Endothelial cell of umbilical vein (primary cell): ENCODE data around the gene ADAM33. TPM values are rescaled to one million over a fixed set of nuclear protein-coding genes. Genes with fewer than 3 reads are reported as not detected.

ENCODE experiments used
- BruUV-seq: library from RNA; stranded (reverse); fragments of 400-500 nt; replicated peaks from 2 replicates; lab custom pipeline; 2021; lab: Mats Ljungman, UMichigan
- CTCF ChIA-PET: fragments of 300-600, 350-600 bp; sonication (Branson Sonifier 250); formaldehyde crosslinking; loops from one replicate; lab custom pipeline; 2021; ENCODE audit warnings: antibody characterized with exemption, inconsistent platforms; lab: Charles Lee
- POLR2A ChIA-PET: fragments of 300-600, 350-600 bp; sonication (Branson Sonifier 250); formaldehyde crosslinking; loops from one replicate; lab custom pipeline; 2021; ENCODE audit warnings: antibody characterized with exemption, inconsistent platforms; lab: Charles Lee
- DNase-seq: peaks from one replicate; pipeline ENCODE4 v3.0.0-alpha.2; 2011; ENCODE audit warnings: low read depth, low spot score
- FAIRE-seq: peaks from 2 replicates; lab custom pipeline; 2011; peaks lifted over from hg19 to GRCh38; lab: Jason Lieb, UNC
- H2AFZ ChIP-seq: 2 replicates; pipeline ENCODE4 v1.6.0; 2012; ENCODE audit warnings: low read depth, low read length, control low read depth, inconsistent platforms
- H3K27ac ChIP-seq: 2 replicates; pipeline ENCODE4 v1.5.1; 2011; ENCODE audit warnings: low read depth, mild to moderate bottlenecking, control low read depth, low read length, moderate library complexity; ENCODE audit not compliant: insufficient read depth
- H3K27me3 ChIP-seq, 2 experiments: 2 replicates each; pipeline versions ENCODE4 v1.6.0 to v1.6.1; 2011; ENCODE audit warnings: low read length in 2 of 2, mixed read lengths in 1 of 2; ENCODE audit not compliant: control insufficient read depth in 2 of 2, insufficient read depth in 2 of 2
- H3K36me3 ChIP-seq, 2 experiments: 2 replicates in 1 of 2; 3 replicates in 1 of 2; pipeline ENCODE4 v1.5.1; 2011; ENCODE audit warnings: low read length in 2 of 2, mild to moderate bottlenecking in 1 of 2, moderate library complexity in 1 of 2; ENCODE audit not compliant: control insufficient read depth in 2 of 2, insufficient read depth in 2 of 2; ENCODE audit errors: extremely low read depth in 1 of 2
- H3K4me1 ChIP-seq: 3 replicates; pipeline ENCODE4 v1.5.1; 2011; ENCODE audit warnings: mild to moderate bottlenecking, low read length; ENCODE audit not compliant: control insufficient read depth, insufficient read depth; ENCODE audit errors: extremely low read depth
- H3K4me2 ChIP-seq: 2 replicates; pipeline ENCODE4 v1.6.1; 2011; ENCODE audit warnings: low read length, control low read depth, mixed read lengths; ENCODE audit not compliant: insufficient read depth
- H3K4me3 ChIP-seq, 3 experiments: fragments of 200-600 bp in 1 of 3; sonication (generic), shearing (Covaris generic) in 1 of 3; replicated peaks in 1 of 3; 2 replicates each; pipeline ENCODE4 v1.5.1; 2011 to 2016; ENCODE audit warnings: control low read depth in 3 of 3, low read length in 3 of 3, mild to moderate bottlenecking in 2 of 3, inconsistent platforms in 1 of 3, low read depth in 1 of 3, moderate library complexity in 1 of 3; ENCODE audit not compliant: insufficient read depth in 1 of 3
- H3K79me2 ChIP-seq: 2 replicates; pipeline ENCODE4 v1.6.0; 2012; ENCODE audit warnings: low read length, inconsistent platforms; ENCODE audit not compliant: control insufficient read depth, insufficient read depth
- H3K9ac ChIP-seq: replicated peaks from 2 replicates; pipeline ENCODE3; 2011; ENCODE audit warnings: low read length, control low read depth; ENCODE audit not compliant: insufficient read depth; ENCODE audit errors: extremely low read depth
- H3K9me1 ChIP-seq: replicated peaks from 3 replicates; pipeline ENCODE4 v1.6.0; 2011; ENCODE audit warnings: mild to moderate bottlenecking, low read length; ENCODE audit not compliant: control insufficient read depth, insufficient read depth; ENCODE audit errors: extremely low read depth
- H3K9me3 ChIP-seq: replicated peaks from 2 replicates; pipeline ENCODE4 v1.5.1; 2012; ENCODE audit warnings: low read length, inconsistent platforms; ENCODE audit not compliant: control insufficient read depth, insufficient read depth
- H4K20me1 ChIP-seq: replicated peaks from 2 replicates; pipeline ENCODE3; 2011; ENCODE audit warnings: mild to moderate bottlenecking, low read length; ENCODE audit not compliant: control insufficient read depth, insufficient read depth; ENCODE audit errors: extremely low read depth
- CTCF ChIP-seq, 2 donors: IDR thresholded peaks; 1 replicate in 1 of 2; 2 replicates in 1 of 2; pipeline ENCODE4 v1.5.1; 2011; ENCODE audit warnings: low read length in 2 of 2, mild to moderate bottlenecking in 2 of 2, moderate library complexity in 2 of 2, control low read depth in 1 of 2, inconsistent platforms in 1 of 2, low read depth in 1 of 2; ENCODE audit not compliant: insufficient read depth in 1 of 2; ENCODE audit errors: extremely low read depth in 1 of 2
- EZH2 ChIP-seq: IDR thresholded peaks from 2 replicates; pipeline ENCODE4 v1.6.1; 2012; ENCODE audit warnings: borderline replicate concordance, low read depth, mild to moderate bottlenecking, moderate library complexity, low read length, inconsistent platforms; ENCODE audit not compliant: severe bottlenecking
- FOS ChIP-seq: IDR thresholded peaks from 2 replicates; pipeline ENCODE4 v1.6.1; 2011; ENCODE audit warnings: mild to moderate bottlenecking, low read length, moderate library complexity, borderline replicate concordance; ENCODE audit not compliant: insufficient read depth
- GATA2 ChIP-seq: IDR thresholded peaks from 2 replicates; pipeline ENCODE4 v1.7.0; 2011; ENCODE audit warnings: low read depth, mild to moderate bottlenecking, moderate library complexity, mixed read lengths, low read length; ENCODE audit not compliant: insufficient read length, insufficient read depth
- JUN ChIP-seq: IDR thresholded peaks from 2 replicates; pipeline ENCODE4 v1.6.1; 2011; ENCODE audit warnings: borderline replicate concordance, low read depth; ENCODE audit not compliant: insufficient read length, insufficient read depth
- MYC ChIP-seq: IDR thresholded peaks from one replicate; pipeline ENCODE4 v1.6.1; 2011; ENCODE audit warnings: mild to moderate bottlenecking, low read depth, low read length
- POLR2AphosphoS5 ChIP-seq: IDR thresholded peaks from 2 replicates; pipeline ENCODE4 v1.6.1; 2012; ENCODE audit warnings: low read depth, mild to moderate bottlenecking, control low read depth, low read length, moderate library complexity; ENCODE audit not compliant: insufficient read depth
- dilution Hi-C: fragments of 300-500 bp; cut with MboI; formaldehyde crosslinking; loops from one replicate; pipeline ENCODE4 v1.15.0; 2019; ENCODE audit warnings: low sequenced_read_pairs; ENCODE audit not compliant: extremely low pct_ligation_motif_present
- intact Hi-C: fragments of 100-400 bp; cut with micrococcal nuclease; formaldehyde crosslinking; loops from one replicate; pipeline ENCODE4 v1.10.0; 2022
- polyA plus RNA-seq, 4 experiments: library from polyadenylated mRNA; depleted of rRNA in 3 of 4; stranded (reverse) in 3 of 4; unstranded in 1 of 4; fragments of >200 nt; gene quantifications; 2 replicates each; pipeline versions ENCODE4 v1.2.1 to v1.2.3, GENCODE V29; 2011 to 2012; ENCODE audit warnings: missing spikeins in 1 of 4
- total RNA-seq: library from RNA; stranded (reverse); gene quantifications from 2 replicates; pipeline ENCODE4 v1.2.3, GENCODE V29; 2021
- TF ChIP-seq, protein P1 (sequence below): IDR thresholded peaks from 2 replicates; pipeline ENCODE4 v1.6.1; 2011; ENCODE audit not compliant: insufficient read depth, insufficient read length

Gene ADAM33
- total and polyA plus RNA-seq, 2 donors (not counting 3 experiments of a cell fraction or from before 2014, with no cell fraction given): 0.06 to 0.18 TPM

DNA sequence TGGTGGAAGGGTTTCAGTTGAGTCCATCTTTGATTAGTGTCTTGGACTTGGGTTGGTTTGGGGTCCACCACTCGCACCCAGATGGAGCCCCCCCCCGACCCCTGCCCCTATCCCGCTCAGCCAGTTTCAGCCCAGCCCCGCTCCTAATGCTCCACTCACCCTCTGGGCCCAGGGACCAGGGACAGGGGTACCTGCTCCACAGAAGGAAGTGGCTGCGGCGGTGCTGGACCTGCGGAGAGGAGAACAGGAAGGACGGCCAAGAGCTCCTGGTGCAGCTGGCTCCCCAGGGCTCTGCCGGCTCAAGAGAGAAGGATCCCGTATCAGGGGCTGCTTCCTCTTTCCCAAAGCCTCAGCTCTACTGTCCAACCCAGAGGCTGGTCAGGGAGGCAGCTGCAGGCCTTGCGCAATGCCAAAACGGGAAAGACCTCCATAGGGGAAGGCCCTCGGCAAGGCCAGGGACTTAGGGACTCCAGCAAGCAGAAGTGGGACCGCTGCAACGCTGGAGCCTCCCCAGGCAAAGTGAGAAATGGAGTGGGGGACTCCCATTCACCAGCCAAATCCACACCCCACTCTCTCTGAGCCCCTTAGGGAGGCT is 30.6 kb upstream of the ADAM33 start, which contains the start of gene SIGLEC1:
Gene SIGLEC1, minus strand, starts transcription at position 322 of the 595 bp plus-strand sequence. CDS start 5,472 bp downstream, outside the sequence.
- DNase-seq (no peak), FAIRE-seq (no peak)
- TF ChIP-seq, protein P1, sequence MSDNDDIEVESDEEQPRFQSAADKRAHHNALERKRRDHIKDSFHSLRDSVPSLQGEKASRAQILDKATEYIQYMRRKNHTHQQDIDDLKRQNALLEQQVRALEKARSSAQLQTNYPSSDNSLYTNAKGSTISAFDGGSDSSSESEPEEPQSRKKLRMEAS: no peak
- TF ChIP-seq POLR2AphosphoS5 (no peak), EZH2 (no peak), CTCF (IDR thresholded peaks at IDR 0.05; ENCODE audit: extremely low read depth in 1 of 2, insufficient read depth in 1 of 2, low read depth in 1 of 2, low read length in 2 of 2) (no peak), MYC (no peak), GATA2 (no peak), FOS (no peak), JUN (no peak)
- no peaks in the 10 kb centered on the region for H3K4me1 ChIP-seq
- no peak within 1 kb of the TSS for H3K4me2 ChIP-seq
- H4K20me1 ChIP-seq: no peaks in the 10 kb centered on the region
- no peak within 1 kb of the TSS for H3K4me3 ChIP-seq
- H3K9me1 ChIP-seq: no peaks in the 10 kb centered on the region
- intact Hi-C loops (no loop called here), dilution Hi-C loops (no loop called here)
- no peak within 1 kb of the TSS for H3K27ac ChIP-seq
- no peaks in the 10 kb centered on the region for H3K36me3 ChIP-seq
- no peak within 1 kb of the TSS for H3K9ac ChIP-seq
- H2AFZ ChIP-seq: no peak within 1 kb of the TSS
- H3K9me3 ChIP-seq: no peaks in the 10 kb centered on the region
- ChIA-PET CTCF (interaction anchor here (0.7 to 5.7 kb wide), 3 partner anchors 34 to 149 kb away, joined by 4 to 346 read pairs (median 4); partner anchors contain the start of genes ADAM33 and SPEF1), POLR2A (no interaction called here)
- BruUV-seq: no TSS peak
- no peaks in the 10 kb centered on the region for H3K79me2 ChIP-seq
- H3K27me3 ChIP-seq: no peaks in the 10 kb centered on the region
